Subcutaneous abdominal adipose tissue (tissue), 5 donors: Measurements from ENCODE around the gene CFAP73.

ENCODE experiments used
- H3K27ac ChIP-seq: one replicate; pipeline ENCODE4 v1.7.0; 2013; ENCODE audit warnings: low read depth, mild to moderate bottlenecking, inconsistent platforms, low read length, moderate library complexity
- H3K27me3 ChIP-seq, 5 donors: one replicate each; pipeline ENCODE4 v1.7.0; 2013; ENCODE audit warnings: low read length in 5 of 5, inconsistent platforms in 1 of 5; ENCODE audit not compliant: control insufficient read depth in 5 of 5, insufficient read depth in 4 of 5
- H3K36me3 ChIP-seq, 5 donors: one replicate each; pipeline ENCODE4 v1.7.0; 2013; ENCODE audit warnings: low read length in 5 of 5; ENCODE audit not compliant: control insufficient read depth in 5 of 5, insufficient read depth in 5 of 5
- H3K4me1 ChIP-seq, 5 donors: one replicate each; pipeline ENCODE4 v1.7.0; 2013; ENCODE audit warnings: low read length in 5 of 5, mild to moderate bottlenecking in 3 of 5, moderate library complexity in 1 of 5; ENCODE audit not compliant: control insufficient read depth in 5 of 5, insufficient read depth in 5 of 5
- H3K4me3 ChIP-seq, 5 donors: one replicate each; pipeline ENCODE4 v1.7.0; 2013; ENCODE audit warnings: low read length in 5 of 5, low read depth in 1 of 5
- H3K9ac ChIP-seq, 5 donors: one replicate each; pipeline ENCODE4 v1.7.0; 2013; ENCODE audit warnings: low read length in 5 of 5, mild to moderate bottlenecking in 4 of 5, moderate library complexity in 3 of 5
- H3K9me3 ChIP-seq, 5 donors: one replicate each; pipeline ENCODE4 v1.7.0; 2013; ENCODE audit warnings: low read length in 5 of 5; ENCODE audit not compliant: control insufficient read depth in 5 of 5
- donor health status: healthy.
- donor health status: healthy.
- donor health status: healthy.
- donor health status: healthy.
- donor health status: healthy.

Gene CFAP73

DNA sequence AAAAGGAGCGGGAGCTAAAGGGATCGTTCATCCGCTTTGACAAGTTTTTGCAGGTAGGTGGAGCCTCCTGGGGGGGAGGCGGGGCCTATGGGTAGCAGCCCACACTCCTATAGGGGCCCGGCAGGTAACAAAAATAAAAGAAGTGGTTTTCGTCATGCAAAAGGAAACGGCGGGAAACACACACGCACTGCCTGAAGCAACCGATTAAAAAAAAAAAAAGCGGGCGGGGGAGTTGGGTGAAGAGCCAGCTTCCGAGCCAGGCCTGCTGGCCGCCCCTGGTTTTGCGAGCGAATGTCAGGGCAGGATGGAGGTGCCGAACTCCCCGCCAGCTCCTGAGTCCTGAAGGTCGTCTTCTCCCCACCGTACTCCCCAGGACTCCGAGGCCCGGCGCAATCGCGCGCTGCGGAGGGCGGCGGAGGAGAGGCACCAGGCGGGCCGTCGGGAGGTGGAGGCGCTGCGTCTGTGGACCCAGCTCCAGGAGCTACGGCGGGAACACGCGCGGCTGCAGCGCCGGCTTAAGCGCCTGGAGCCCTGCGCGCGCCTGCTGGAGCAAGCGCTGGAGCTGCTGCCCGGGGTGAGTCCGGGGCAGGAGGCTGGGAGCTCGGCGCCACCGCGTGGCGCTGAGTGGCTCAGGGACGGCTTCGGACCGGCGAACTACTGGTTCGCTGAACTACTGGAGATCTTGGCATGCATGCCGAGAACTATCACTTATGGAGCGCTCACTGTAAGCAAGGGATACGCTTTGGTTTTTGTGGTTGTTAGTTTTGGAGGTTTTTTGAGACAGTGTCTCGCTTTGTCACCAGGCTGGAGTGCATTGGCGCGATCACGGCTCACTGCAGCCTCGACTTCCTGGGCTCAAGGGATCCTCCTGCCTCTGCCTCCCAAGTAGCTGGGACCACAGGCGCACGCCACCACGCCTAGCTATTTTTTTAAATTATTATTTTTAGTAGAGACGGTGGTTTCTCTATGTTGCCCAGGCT lies 3.6 kb downstream of the CFAP73 start:
- H3K27ac ChIP-seq: no peak overlapping the region
- peaks cover 7 to 32% (median 27%) of the 10 kb centered on the region in 5 donors for H3K27me3 ChIP-seq
- H3K4me3 ChIP-seq: peak overlapping the region in 4 of 5 donors; percentile 39 to 63 (median 50)
- H3K36me3 ChIP-seq: peaks cover 0 to 10% (median 6%) of the 10 kb centered on the region in 5 donors
- no peaks in the 10 kb centered on the region for H3K9me3 ChIP-seq
- H3K4me1 ChIP-seq: peaks cover 0 to 35% (median 24%) of the 10 kb centered on the region in 5 donors
- no peak overlapping the region for H3K9ac ChIP-seq

DNA sequence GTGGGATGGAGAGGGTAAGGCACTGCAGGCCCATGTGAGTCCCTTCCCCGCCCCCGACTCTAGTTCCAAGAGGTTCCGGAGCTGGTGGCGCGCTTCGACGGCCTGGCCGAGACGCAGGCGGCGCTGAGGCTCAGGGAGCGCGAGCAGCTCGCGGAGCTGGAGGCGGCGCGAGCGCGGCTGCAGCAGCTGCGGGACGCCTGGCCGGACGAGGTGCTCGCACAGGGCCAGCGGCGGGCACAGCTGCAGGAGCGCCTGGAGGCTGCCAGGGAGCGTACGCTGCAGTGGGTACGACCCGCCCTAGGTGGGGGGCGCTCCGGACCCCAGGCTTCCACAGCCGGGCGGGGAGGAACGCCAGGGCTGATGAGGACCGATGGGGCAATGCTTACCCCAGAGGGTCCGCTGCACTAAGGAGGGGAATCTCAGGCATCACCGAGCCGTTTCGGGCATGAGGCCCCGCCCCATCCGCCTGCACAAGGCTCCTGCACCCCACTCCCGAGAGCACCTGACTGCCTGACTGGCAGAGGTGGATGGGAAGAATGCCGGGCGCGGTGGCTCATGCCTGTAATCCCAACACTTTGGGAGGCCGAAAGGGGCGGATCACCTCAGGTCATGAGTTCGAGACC lies 4.9 kb downstream of the CFAP73 start:
- Histone ChIP-seq H3K9ac (no peak overlapping the region), H3K36me3 (peaks cover 0 to 23% (median 20%) of the 10 kb centered on the region in 5 donors), H3K27me3 (peaks cover 7 to 32% (median 27%) of the 10 kb centered on the region in 5 donors), H3K4me3 (peak overlapping the region in 2 of 5 donors; percentile 26 to 29), H3K27ac (no peak overlapping the region), H3K4me1 (peaks cover 0 to 31% (median 21%) of the 10 kb centered on the region in 5 donors), H3K9me3 (no peaks in the 10 kb centered on the region)

DNA sequence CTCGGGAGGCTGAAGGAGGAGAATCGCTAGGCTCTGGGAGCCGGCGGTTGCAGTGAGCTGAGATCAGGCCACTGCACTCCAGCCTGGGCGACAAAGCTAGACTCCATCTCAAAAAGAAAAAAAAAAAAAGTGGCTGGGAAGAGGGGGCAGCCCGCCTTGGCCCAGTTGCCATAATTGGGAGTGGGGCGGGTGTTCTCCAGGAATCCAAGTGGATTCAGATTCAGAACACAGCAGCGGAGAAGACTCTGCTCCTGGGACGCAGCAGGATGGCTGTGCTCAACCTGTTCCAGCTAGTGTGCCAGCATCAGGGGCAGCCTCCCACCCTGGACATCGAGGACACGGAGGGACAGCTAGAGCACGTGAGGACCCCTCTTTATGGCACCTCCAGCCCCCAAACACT lies 5.5 kb downstream of the CFAP73 start:
- H3K9ac ChIP-seq: no peak overlapping the region
- no peak overlapping the region for H3K27ac ChIP-seq
- peaks cover 0 to 29% (median 26%) of the 10 kb centered on the region in 5 donors for H3K36me3 ChIP-seq
- H3K4me1 ChIP-seq: peaks cover 0 to 25% (median 18%) of the 10 kb centered on the region in 5 donors
- peaks cover 7 to 30% (median 27%) of the 10 kb centered on the region in 5 donors for H3K27me3 ChIP-seq
- H3K4me3 ChIP-seq: no peak overlapping the region
- no peaks in the 10 kb centered on the region for H3K9me3 ChIP-seq

DNA sequence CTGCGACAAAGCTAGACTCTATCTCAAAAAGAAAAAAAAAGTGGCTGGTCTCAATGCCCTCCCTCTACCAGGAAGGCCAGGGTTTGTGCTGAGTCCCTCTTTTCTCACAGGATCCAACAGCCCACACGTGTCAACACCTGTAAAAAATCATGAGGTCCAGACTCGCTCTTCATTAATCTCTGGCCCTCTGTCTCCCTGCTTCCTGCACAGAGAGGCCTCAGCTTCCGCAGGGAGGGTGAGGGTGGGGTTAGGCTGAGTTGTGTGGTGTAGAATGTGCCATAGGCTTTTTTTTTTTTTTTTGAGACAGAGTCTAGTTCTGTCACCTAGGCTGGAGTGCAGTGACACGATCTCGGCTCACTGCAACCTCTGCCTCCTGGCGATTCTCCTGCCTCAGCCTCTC lies 6.1 kb downstream of the CFAP73 start:
- H3K9ac ChIP-seq: no peak overlapping the region
- H3K27ac ChIP-seq: no peak overlapping the region
- H3K4me1 ChIP-seq: peaks cover 0 to 23% (median 18%) of the 10 kb centered on the region in 5 donors
- H3K27me3 ChIP-seq: peaks cover 7 to 27% (median 25%) of the 10 kb centered on the region in 5 donors
- no peaks in the 10 kb centered on the region for H3K9me3 ChIP-seq
- H3K36me3 ChIP-seq: peaks cover 0 to 35% (median 32%) of the 10 kb centered on the region in 5 donors
- no peak overlapping the region for H3K4me3 ChIP-seq

DNA sequence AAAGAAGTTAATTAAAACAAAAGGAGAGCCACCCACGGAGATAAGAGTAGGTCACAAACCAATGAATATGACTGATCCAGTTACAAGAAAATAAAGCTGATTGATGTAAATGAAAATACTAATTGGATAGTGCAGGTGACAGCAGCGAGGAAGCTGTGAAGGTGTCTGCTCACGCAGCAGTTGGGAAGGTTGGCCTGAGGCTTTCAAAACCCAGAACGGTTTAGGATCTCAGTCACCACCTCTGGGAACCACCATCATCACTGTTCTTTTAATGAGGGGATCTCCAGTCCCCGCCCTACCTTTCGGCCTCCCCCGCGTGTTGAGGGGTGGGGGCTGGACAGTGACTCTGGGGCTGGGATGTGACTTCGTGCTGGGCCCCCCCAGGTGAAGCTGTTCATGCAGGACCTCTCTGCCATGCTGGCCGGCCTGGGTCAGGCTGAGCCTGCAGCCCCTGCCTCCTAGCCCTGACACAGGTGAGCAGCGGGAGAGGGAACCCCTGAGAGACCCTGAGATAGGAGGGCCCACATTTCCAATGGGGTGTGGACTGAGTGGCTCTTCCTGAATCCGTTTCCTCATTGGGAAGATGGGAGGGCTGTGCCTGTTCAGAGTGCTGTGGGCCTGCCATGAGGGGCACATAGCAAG lies 7.8 kb downstream of the CFAP73 start:
- Histone ChIP-seq H3K27me3 (peaks cover 7 to 20% (median 16%) of the 10 kb centered on the region in 5 donors), H3K36me3 (peaks cover 0 to 49% (median 46%) of the 10 kb centered on the region in 5 donors), H3K9ac (no peak overlapping the region), H3K4me3 (no peak overlapping the region), H3K9me3 (no peaks in the 10 kb centered on the region), H3K4me1 (peaks cover 0 to 30% (median 24%) of the 10 kb centered on the region in 5 donors), H3K27ac (no peak overlapping the region)

DNA sequence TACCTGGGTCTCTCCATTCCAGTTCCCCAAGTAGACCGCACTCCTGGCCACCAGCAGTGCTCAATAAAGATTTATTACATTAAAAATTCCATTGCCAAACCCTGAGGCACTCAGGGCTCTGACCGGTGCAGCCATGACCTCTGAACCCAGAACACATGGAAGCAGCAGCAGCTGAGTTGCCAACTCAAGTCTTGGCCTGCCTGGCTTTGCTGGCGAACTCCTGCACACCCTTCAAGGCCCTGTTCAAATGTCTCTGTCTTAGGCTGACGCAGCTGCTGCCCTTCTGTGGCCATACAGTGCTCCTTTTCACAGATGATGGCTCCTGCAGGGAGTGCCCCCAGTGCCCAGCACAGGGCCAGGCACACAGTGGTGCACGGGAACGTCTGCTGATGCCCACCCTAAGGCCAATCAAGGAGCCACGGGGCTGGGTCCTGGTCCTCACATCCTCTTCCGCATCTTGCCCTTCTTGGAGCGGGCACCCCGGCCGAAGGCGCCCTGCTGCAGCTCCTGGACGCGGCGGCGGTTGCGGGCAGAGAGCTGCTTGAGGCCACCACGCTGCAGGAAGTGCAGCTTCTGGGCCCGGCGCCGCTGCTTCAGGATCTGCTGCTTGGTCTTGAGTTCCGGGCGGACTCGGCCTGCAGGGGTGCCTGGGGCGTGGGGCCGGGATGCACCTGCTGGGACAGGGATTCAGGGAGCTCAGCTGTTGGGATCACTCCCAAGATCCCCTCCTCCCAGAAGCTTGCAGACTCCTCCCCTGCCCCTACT lies 9.1 kb downstream of the CFAP73 start:
- H3K27me3 ChIP-seq: peaks cover 7 to 14% (median 12%) of the 10 kb centered on the region in 5 donors
- peaks cover 0 to 22% (median 17%) of the 10 kb centered on the region in 5 donors for H3K4me1 ChIP-seq
- H3K9me3 ChIP-seq: no peaks in the 10 kb centered on the region
- H3K27ac ChIP-seq: no peak overlapping the region
- no peak overlapping the region for H3K9ac ChIP-seq
- peaks cover 0 to 62% (median 57%) of the 10 kb centered on the region in 5 donors for H3K36me3 ChIP-seq
- no peak overlapping the region for H3K4me3 ChIP-seq

DNA sequence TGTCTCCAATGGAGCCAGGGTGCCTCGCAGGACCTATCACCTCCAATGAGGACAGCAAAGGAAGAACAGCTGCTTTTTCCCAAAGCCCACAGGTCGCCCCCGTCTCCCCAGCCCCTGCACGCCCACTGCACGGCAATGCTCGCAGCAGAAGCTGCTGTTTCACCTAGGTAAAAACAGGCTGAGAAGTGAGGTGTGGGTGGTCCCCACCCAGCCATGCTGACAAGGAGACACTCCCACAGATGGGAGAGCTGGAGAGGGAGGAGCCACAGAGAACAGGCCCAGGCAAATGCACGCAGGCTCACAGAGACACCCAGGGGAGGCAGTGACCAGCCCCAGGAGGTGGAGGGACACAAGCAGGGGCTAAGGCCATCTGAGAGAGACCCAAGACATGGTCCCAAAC lies 10.4 kb downstream of the CFAP73 start:
- peaks cover 0 to 74% (median 66%) of the 10 kb centered on the region in 5 donors for H3K36me3 ChIP-seq
- no peak overlapping the region for H3K4me3 ChIP-seq

DNA sequence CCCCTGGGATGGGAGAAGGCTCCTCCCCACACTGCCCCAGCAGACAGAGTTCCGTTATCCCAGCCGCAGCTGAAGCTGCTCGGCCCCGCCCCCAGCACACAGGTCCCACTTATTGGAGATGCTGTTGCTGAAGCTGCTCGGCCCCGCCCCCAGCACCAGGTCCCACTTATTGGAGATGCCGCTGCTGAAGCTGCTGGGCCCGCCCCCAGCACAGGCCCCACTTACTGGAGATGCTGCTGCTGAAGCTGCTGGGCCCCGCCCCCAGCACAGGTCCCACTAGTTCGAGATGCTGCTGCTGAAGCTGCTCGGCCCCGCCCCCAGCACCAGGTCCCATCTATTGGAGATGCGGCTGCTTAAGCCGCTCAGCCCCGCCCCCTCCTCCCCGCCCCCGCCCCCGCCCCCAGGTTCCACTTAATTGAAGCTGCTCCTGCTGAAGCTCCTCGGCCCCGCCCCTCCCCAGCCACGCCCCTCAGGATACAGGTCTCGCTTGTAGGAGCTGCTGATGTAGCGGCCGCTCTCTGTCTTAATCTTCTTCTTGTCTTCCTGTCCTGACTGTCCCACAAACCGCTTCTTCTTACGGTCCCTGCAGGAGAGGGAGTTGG lies 12.0 kb downstream of the CFAP73 start:
- no peak overlapping the region for H3K27ac ChIP-seq
- H3K4me1 ChIP-seq: peaks cover 0 to 11% (median 9%) of the 10 kb centered on the region in 5 donors
- H3K27me3 ChIP-seq: no peaks in the 10 kb centered on the region
- H3K36me3 ChIP-seq: peaks cover 0 to 90% (median 81%) of the 10 kb centered on the region in 5 donors
- H3K9me3 ChIP-seq: no peaks in the 10 kb centered on the region
- H3K9ac ChIP-seq: no peak overlapping the region
- no peak overlapping the region for H3K4me3 ChIP-seq

More for the DNA sequence above, 10.4 kb downstream of the CFAP73 start:
- no peak overlapping the region for H3K27ac ChIP-seq
- peaks cover 0 to 11% (median 9%) of the 10 kb centered on the region in 5 donors for H3K4me1 ChIP-seq
- H3K9ac ChIP-seq: no peak overlapping the region
- no peaks in the 10 kb centered on the region for H3K9me3 ChIP-seq
- peaks cover 6 to 9% (median 7%) of the 10 kb centered on the region in 5 donors for H3K27me3 ChIP-seq
